ENCODE results near the gene TECTA. TPM values are rescaled to one million over a fixed set of nuclear protein-coding genes. Genes with fewer than 3 reads are reported as not detected.

TECTA gene
- total RNA-seq, 1 experiment from 2014 or later: 0.41 TPM

GRCh38 chr11:121206810-121207209 is 105.8 kb downstream of the TECTA start:
- intact Hi-C loops (cut with micrococcal nuclease; ENCODE audit: unreplicated experiment): no loop called here
- Histone ChIP-seq H3K36me3 (ENCODE audit: control insufficient read depth, insufficient read depth, low read length) (no peaks in the 10 kb centered on the region), H3K9me3 (no peaks in the 10 kb centered on the region), H3K27me3 (replicated peaks; ENCODE audit: control insufficient read depth, insufficient read depth, low read length) (no peaks in the 10 kb centered on the region), H3K4me3 (ENCODE audit: low read depth, low read length) (no peak overlapping the region), H3K4me1 (no peaks in the 10 kb centered on the region)
- ChIA-PET CTCF (no interaction called here), POLR2A (no interaction called here)
- Mint-ChIP-seq H3K4me3 (ENCODE audit: unreplicated experiment) (no peak overlapping the region), H3K27ac (ENCODE audit: unreplicated experiment) (no peak overlapping the region), H3K4me1 (ENCODE audit: low read depth, unreplicated experiment) (no peaks in the 10 kb centered on the region), H3K36me3 (ENCODE audit: insufficient read depth, unreplicated experiment) (no peaks in the 10 kb centered on the region), H3K27me3 (ENCODE audit: insufficient read depth, unreplicated experiment) (peaks cover 11% of the 10 kb centered on the region), H3K9me3 (ENCODE audit: unreplicated experiment) (no peaks in the 10 kb centered on the region)
- no peak for TF ChIP-seq CTCF (IDR thresholded peaks at IDR 0.05; ENCODE audit: insufficient read depth in 1 of 2, low read depth in 1 of 2, low read length in 1 of 2, severe bottlenecking in 1 of 2, unreplicated experiment in 1 of 2)
- BruUV-seq (replicated peaks): no TSS peak
- no peak for DNase-seq

- Histone ChIP-seq H3K4me1 (no peaks in the 10 kb centered on the region), H3K27me3 (replicated peaks; ENCODE audit: control insufficient read depth, insufficient read depth, low read length) (no peaks in the 10 kb centered on the region), H3K9me3 (no peaks in the 10 kb centered on the region), H3K36me3 (ENCODE audit: control insufficient read depth, insufficient read depth, low read length) (no peaks in the 10 kb centered on the region), H3K4me3 (ENCODE audit: low read depth, low read length) (no peak overlapping the region)
- intact Hi-C loops (cut with micrococcal nuclease; ENCODE audit: unreplicated experiment): no loop called here
- POLR2A ChIA-PET: no interaction called here
- peaks cover 8% of the 10 kb centered on the region for H3K27me3 Mint-ChIP-seq (ENCODE audit: insufficient read depth, unreplicated experiment)
- H3K4me1 Mint-ChIP-seq (ENCODE audit: low read depth, unreplicated experiment): no peaks in the 10 kb centered on the region
- no peaks in the 10 kb centered on the region for H3K9me3 Mint-ChIP-seq (ENCODE audit: unreplicated experiment)
- no peak for TF ChIP-seq CTCF (IDR thresholded peaks at IDR 0.05; ENCODE audit: insufficient read depth in 1 of 2, low read depth in 1 of 2, low read length in 1 of 2, severe bottlenecking in 1 of 2, unreplicated experiment in 1 of 2)
- no peaks in the 10 kb centered on the region for H3K36me3 Mint-ChIP-seq (ENCODE audit: insufficient read depth, unreplicated experiment)
- DNase-seq: no peak
- CTCF ChIA-PET: no interaction called here
- no peak overlapping the region for H3K27ac Mint-ChIP-seq (ENCODE audit: unreplicated experiment)
- H3K4me3 Mint-ChIP-seq (ENCODE audit: unreplicated experiment): no peak overlapping the region
- BruUV-seq (replicated peaks): no TSS peak
These were observed 106.6 kb downstream of the TECTA start for GRCh38 chr11:121207485-121208115.

GRCh38 chr11:121210445-121211080 is 109.5 kb downstream of the TECTA start:
- Histone ChIP-seq H3K9me3 (no peaks in the 10 kb centered on the region), H3K4me3 (ENCODE audit: low read depth, low read length) (no peak overlapping the region), H3K4me1 (no peaks in the 10 kb centered on the region), H3K27me3 (replicated peaks; ENCODE audit: control insufficient read depth, insufficient read depth, low read length) (no peaks in the 10 kb centered on the region; the same call in 1 of the 2 replicates), H3K36me3 (ENCODE audit: control insufficient read depth, insufficient read depth, low read length) (no peaks in the 10 kb centered on the region)
- Mint-ChIP-seq H3K4me3 (ENCODE audit: unreplicated experiment) (no peak overlapping the region), H3K9me3 (ENCODE audit: unreplicated experiment) (no peaks in the 10 kb centered on the region), H3K36me3 (ENCODE audit: insufficient read depth, unreplicated experiment) (no peaks in the 10 kb centered on the region), H3K27ac (ENCODE audit: unreplicated experiment) (no peak overlapping the region), H3K4me1 (ENCODE audit: low read depth, unreplicated experiment) (no peaks in the 10 kb centered on the region), H3K27me3 (ENCODE audit: insufficient read depth, unreplicated experiment) (peaks cover 17% of the 10 kb centered on the region)
- DNase-seq: no peak
- ChIA-PET CTCF (no interaction called here), POLR2A (no interaction called here)
- no TSS peak for BruUV-seq (replicated peaks)
- TF ChIP-seq CTCF (IDR thresholded peaks at IDR 0.05; ENCODE audit: insufficient read depth in 1 of 2, low read depth in 1 of 2, low read length in 1 of 2, severe bottlenecking in 1 of 2, unreplicated experiment in 1 of 2): no peak
- intact Hi-C loops (cut with micrococcal nuclease; ENCODE audit: unreplicated experiment): no loop called here

All from Caco-2 (cell line).